A549 (cell line): ENCODE measurements around the gene PSME3IP1. TPM values are rescaled to one million over a fixed set of nuclear protein-coding genes. Genes with fewer than 3 reads are reported as not detected.

Experiments used
- ATAC-seq, 2 experiments: fragments of 200-7000 bp in 1 of 2; fragments of >200 bp in 1 of 2; cut with Nextera tagmentation in 1 of 2; cut with Tn5 transposase in 1 of 2; 3 replicates each; pipeline versions ENCODE4 v1.8.0 to v1.9.1; 2018 to 2020; ENCODE audit warnings: mild to moderate bottlenecking in 1 of 2, moderate library complexity in 1 of 2
- CTCF ChIA-PET: fragments of 300-600 bp; sonication (Branson Sonifier 250); formaldehyde crosslinking; extraction: SDS; loops from one replicate; lab custom pipeline; 2021; ENCODE audit warnings: antibody characterized with exemption, inconsistent platforms; lab: Yijun Ruan, JAX
- POLR2A ChIA-PET: fragments of 350-600 bp; formaldehyde crosslinking; extraction: SDS; loops from one replicate; lab custom pipeline; 2021; ENCODE audit warnings: antibody characterized with exemption, inconsistent platforms; lab: Yijun Ruan, JAX
- DNase-seq, 2 experiments: peaks; one replicate each; pipeline versions ENCODE4 v3.0.0 to v3.0.0-alpha.2; 2011 to 2016; ENCODE audit warnings: low read depth in 1 of 2, low spot score in 1 of 2
- FAIRE-seq: peaks from 2 replicates; lab custom pipeline; 2011; peaks lifted over from hg19 to GRCh38; lab: Jason Lieb, UNC
- H3K27ac ChIP-seq, 2 experiments: fragments of >200 bp; sonication (Bioruptor Twin); formaldehyde crosslinking; 3 replicates each; pipeline ENCODE4 v1.5.1; 2016 to 2017
- H3K4me1 ChIP-seq: fragments of >200 bp; sonication (Bioruptor Twin); formaldehyde crosslinking; 3 replicates; pipeline ENCODE4 v1.6.1; 2016
- H3K4me2 ChIP-seq: fragments of >200 bp; sonication (Bioruptor Twin); formaldehyde crosslinking; 3 replicates; pipeline ENCODE4 v1.6.1; 2016
- H3K4me3 ChIP-seq: fragments of >200 bp; sonication (Bioruptor Twin); formaldehyde crosslinking; 3 replicates; pipeline ENCODE4 v1.5.1; 2016
- H3K9me3 ChIP-seq: fragments of >200 bp; sonication (Bioruptor Twin); formaldehyde crosslinking; 3 replicates; pipeline ENCODE4 v1.6.1; 2016
- CEBPB ChIP-seq, 2 experiments: fragments of >200 bp in 1 of 2; sonication (Bioruptor Twin) in 1 of 2; formaldehyde crosslinking in 1 of 2; IDR thresholded peaks; 2 replicates each; pipeline ENCODE4 v1.6.1; 2012 to 2016
- EP300 ChIP-seq, 2 experiments: fragments of >200 bp; sonication (Bioruptor Twin); formaldehyde crosslinking; IDR thresholded peaks; 2 replicates in 1 of 2; 3 replicates in 1 of 2; pipeline ENCODE4 v1.6.1; 2016 to 2017
- JUNB ChIP-seq: fragments of >200 bp; sonication (Bioruptor Twin); formaldehyde crosslinking; IDR thresholded peaks from 2 replicates; pipeline ENCODE4 v1.6.1; 2016
- KDM1A ChIP-seq: fragments of 200-600 bp; sonication (generic); IDR thresholded peaks from 2 replicates; pipeline ENCODE4 v1.6.1; 2016; ENCODE audit warnings: low read depth, mild to moderate bottlenecking
- NR3C1 ChIP-seq: fragments of >200 bp; sonication (Bioruptor Twin); formaldehyde crosslinking; IDR thresholded peaks from 3 replicates; pipeline ENCODE4 v1.6.1; 2017
- PHF8 ChIP-seq: fragments of 200-600 bp; sonication (generic); IDR thresholded peaks from 2 replicates; pipeline ENCODE4 v1.6.1; 2016; ENCODE audit warnings: low read depth, mild to moderate bottlenecking, antibody characterized with exemption, moderate library complexity, borderline replicate concordance
- POLR2AphosphoS2 ChIP-seq: conservative IDR thresholded peaks from 2 replicates; pipeline ENCODE4 v1.6.1; 2012; ENCODE audit warnings: low read length, improper control_type of control experiment, inconsistent platforms
- RAD21 ChIP-seq, 2 experiments: fragments of >200 bp in 1 of 2; sonication (Bioruptor Twin) in 1 of 2; formaldehyde crosslinking in 1 of 2; IDR thresholded peaks in 1 of 2; conservative IDR thresholded peaks in 1 of 2; 2 replicates in 1 of 2; 3 replicates in 1 of 2; pipeline ENCODE4 v1.6.1; 2012 to 2018; ENCODE audit warnings: inconsistent platforms in 1 of 2
- RFX5 ChIP-seq: fragments of 450-650 bp; IDR thresholded peaks from 2 replicates; pipeline ENCODE4 v1.7.1; 2014; ENCODE audit warnings: antibody characterized with exemption, mild to moderate bottlenecking, moderate library complexity
- RNF2 ChIP-seq: fragments of 200-600 bp; sonication (generic); IDR thresholded peaks from 2 replicates; pipeline ENCODE4 v1.6.1; 2016; ENCODE audit warnings: low read depth, mild to moderate bottlenecking, antibody characterized with exemption, moderate library complexity, borderline replicate concordance
- SREBF2 ChIP-seq: fragments of 450-650 bp; IDR thresholded peaks from 2 replicates; pipeline ENCODE4 v1.6.1; 2014; ENCODE audit warnings: mild to moderate bottlenecking, moderate library complexity
- ZNF302 ChIP-seq: fragments of 250-450 bp; sonication (Bioruptor Pico); IDR thresholded peaks from 2 replicates; pipeline ENCODE4 v1.9.0; 2021; ENCODE audit warnings: inconsistent platforms, mild to moderate bottlenecking, moderate library complexity
- WGBS: methylation state at CpG from one replicate; pipeline ENCODE4 v1.1.6; 2017; ENCODE audit errors: missing lambda C conversion rate; 5-methylcytosine and 5-hydroxymethylcytosine counted together
- polyA plus RNA-seq, 4 experiments: library from polyadenylated mRNA; depleted of rRNA in 3 of 4; stranded (reverse); fragments of >200 nt; fragmentation: RNase III in 1 of 4; extraction: RNeasy Plus Mini Kit Qiagen cat#74134 plus additional on column Dnase treatment in 1 of 4; gene quantifications; 2 replicates in 3 of 4; 3 replicates in 1 of 4; pipeline ENCODE4 v1.2.3, GENCODE V29; 2011 to 2017
- TF ChIP-seq, protein P1 (sequence below): fragments of >200 bp; sonication (Bioruptor Twin); formaldehyde crosslinking; IDR thresholded peaks from 3 replicates; pipeline ENCODE4 v1.5.1; 2016
- TF ChIP-seq, protein P2 (sequence below): fragments of 450-650 bp; IDR thresholded peaks from 2 replicates; pipeline ENCODE4 v1.6.1; 2014; ENCODE audit warnings: antibody characterized with exemption

Gene PSME3IP1
- polyA plus RNA-seq, 2 of the 4 experiments (the other 2 are of a cell fraction), result 155 to 159 TPM

GRCh38 chr16:57149391-57149790 lies 36.4 kb downstream of the PSME3IP1 start (continued):
- TF ChIP-seq RFX5 (no peak), CEBPB (IDR thresholded peaks at IDR 0.05) (no peak), RNF2 (no peak)
- TF ChIP-seq, protein P1, sequence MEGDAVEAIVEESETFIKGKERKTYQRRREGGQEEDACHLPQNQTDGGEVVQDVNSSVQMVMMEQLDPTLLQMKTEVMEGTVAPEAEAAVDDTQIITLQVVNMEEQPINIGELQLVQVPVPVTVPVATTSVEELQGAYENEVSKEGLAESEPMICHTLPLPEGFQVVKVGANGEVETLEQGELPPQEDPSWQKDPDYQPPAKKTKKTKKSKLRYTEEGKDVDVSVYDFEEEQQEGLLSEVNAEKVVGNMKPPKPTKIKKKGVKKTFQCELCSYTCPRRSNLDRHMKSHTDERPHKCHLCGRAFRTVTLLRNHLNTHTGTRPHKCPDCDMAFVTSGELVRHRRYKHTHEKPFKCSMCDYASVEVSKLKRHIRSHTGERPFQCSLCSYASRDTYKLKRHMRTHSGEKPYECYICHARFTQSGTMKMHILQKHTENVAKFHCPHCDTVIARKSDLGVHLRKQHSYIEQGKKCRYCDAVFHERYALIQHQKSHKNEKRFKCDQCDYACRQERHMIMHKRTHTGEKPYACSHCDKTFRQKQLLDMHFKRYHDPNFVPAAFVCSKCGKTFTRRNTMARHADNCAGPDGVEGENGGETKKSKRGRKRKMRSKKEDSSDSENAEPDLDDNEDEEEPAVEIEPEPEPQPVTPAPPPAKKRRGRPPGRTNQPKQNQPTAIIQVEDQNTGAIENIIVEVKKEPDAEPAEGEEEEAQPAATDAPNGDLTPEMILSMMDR, result no peak

DNA sequence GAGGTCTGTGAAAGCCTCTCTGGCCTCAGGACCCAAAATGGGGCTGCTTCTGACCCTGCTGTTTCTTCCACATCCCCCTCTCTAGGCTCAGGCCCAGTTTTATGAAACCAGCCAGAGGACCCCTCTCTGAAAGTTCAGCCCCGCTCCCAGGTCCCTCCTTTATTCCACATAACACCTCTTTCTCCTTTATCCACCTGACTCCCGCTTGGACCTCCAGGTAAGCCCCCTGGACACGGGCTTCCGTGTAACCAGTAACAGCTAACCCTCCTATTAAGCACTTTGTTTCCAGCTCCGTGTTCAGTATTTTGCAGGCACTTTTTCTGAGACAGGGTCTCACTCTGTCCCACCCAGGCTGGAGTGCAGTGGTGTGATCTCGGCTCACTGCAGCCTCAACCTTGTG lies 37.4 kb downstream of the PSME3IP1 start:
- Histone ChIP-seq H3K4me2 (no peak overlapping the region), H3K27ac (no peak overlapping the region), H3K4me3 (no peak overlapping the region), H3K9me3 (no peaks in the 10 kb centered on the region), H3K4me1 (no peaks in the 10 kb centered on the region)
- ChIA-PET CTCF (interaction anchor here (1.1 to 2.7 kb wide), 3 partner anchors 14 to 56 kb away, joined by 3 to 10 read pairs (median 8); partner anchors contain the start of gene CPNE2), POLR2A (no interaction called here)
- 0 out of 2 replicates have a peak, but pooled peaks have one; percentile 37 for TF ChIP-seq POLR2AphosphoS2
- TF ChIP-seq CEBPB (IDR thresholded peaks at IDR 0.05), result no peak
- WGBS, result 95% methylated on average over 6 of the region's 6 CpGs
- DNase-seq (no peak), ATAC-seq (no peak), FAIRE-seq (no peak)

GRCh38 chr16:57147381-57148221 lies 38.2 kb downstream of the PSME3IP1 start:
- no peak for FAIRE-seq
- Histone ChIP-seq H3K4me1 (no peaks in the 10 kb centered on the region), H3K9me3 (no peaks in the 10 kb centered on the region)
- CTCF ChIA-PET, result interaction anchor here (0.8 to 2.3 kb wide), 2 partner anchors 55 to 63 kb away, joined by 3 to 10 read pairs; partner anchors contain the start of gene CPNE2
- 89% methylated on average over 14 of the region's 14 CpGs for WGBS
- no peak for ATAC-seq
- TF ChIP-seq RAD21 (conservative IDR thresholded peaks at IDR 0.05 in 1 of 2, IDR thresholded peaks at IDR 0.05 in 1 of 2) (no peak), NR3C1 (no peak), JUNB (no peak), CEBPB (IDR thresholded peaks at IDR 0.05) (no peak), SREBF2 (no peak), POLR2AphosphoS2 (no peak), EP300 (IDR thresholded peaks at IDR 0.05) (no peak), PHF8 (no peak), KDM1A (no peak), ZNF302 (CRISPR knock-in tag) (no peak)
- TF ChIP-seq, protein P1, result no peak
- TF ChIP-seq, protein P2, sequence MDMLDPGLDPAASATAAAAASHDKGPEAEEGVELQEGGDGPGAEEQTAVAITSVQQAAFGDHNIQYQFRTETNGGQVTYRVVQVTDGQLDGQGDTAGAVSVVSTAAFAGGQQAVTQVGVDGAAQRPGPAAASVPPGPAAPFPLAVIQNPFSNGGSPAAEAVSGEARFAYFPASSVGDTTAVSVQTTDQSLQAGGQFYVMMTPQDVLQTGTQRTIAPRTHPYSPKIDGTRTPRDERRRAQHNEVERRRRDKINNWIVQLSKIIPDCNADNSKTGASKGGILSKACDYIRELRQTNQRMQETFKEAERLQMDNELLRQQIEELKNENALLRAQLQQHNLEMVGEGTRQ, result no peak
- TF ChIP-seq, all 56 proteins: peak for 0
- Histone ChIP-seq H3K4me3 (no peak overlapping the region), H3K27ac (no peak overlapping the region), H3K4me2 (no peak overlapping the region)
- DNase-seq, result no peak
- POLR2A ChIA-PET, result no interaction called here
